Retinal pigment epithelial cell (primary cell): ENCODE data around the gene BAZ1B.

Experiments used
- DNase-seq: peaks from one replicate; pipeline ENCODE4 v3.0.0-alpha.2; 2010; ENCODE audit warnings: low read depth
- H3K4me3 ChIP-seq: 2 replicates; pipeline ENCODE4 v1.5.1; 2011; ENCODE audit warnings: mild to moderate bottlenecking, low read length, control low read depth, moderate library complexity
- CTCF ChIP-seq: conservative IDR thresholded peaks from 2 replicates; pipeline ENCODE4 v1.5.1; 2011; ENCODE audit warnings: low read depth, low read length, control low read depth, inconsistent platforms

BAZ1B gene

DNA sequence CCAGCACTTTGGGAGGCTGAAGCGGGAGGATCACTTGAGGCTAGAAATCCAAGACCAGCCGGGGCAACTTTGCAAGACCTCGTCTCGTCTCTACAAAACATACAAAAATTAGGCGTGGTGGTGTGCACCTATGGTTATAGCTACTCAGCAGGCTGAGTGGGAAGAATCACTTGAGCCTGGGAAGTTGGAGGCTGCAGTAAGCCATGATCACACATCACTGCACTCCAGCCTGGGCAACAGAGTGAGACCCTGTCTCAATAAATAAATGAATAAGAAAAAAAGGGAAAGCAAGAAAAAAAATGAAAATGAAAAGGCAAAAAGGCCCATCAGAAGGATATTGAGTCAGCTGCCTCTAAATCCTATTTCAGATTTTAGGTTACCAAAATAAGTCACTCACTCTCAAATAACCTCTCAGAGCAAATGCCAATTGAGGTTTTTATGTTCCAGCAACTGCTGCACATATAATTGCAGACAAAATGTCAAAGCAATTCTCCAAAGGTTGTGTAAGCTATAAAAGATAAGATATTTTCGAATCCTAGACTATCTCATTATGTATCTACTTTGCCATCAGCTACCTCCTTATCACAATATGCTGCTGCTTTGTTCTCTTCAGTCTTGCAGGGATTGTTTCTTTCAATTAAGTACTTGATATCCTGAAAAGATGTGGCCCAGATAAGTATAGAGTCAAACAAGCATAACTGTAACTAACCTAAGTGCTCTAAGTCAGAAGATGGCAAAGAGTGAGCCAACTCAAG lies 4.7 kb downstream of the BAZ1B start:
- no peak for TF ChIP-seq CTCF
- H3K4me3 ChIP-seq, result no peak overlapping the region
- DNase-seq, result no peak

DNA sequence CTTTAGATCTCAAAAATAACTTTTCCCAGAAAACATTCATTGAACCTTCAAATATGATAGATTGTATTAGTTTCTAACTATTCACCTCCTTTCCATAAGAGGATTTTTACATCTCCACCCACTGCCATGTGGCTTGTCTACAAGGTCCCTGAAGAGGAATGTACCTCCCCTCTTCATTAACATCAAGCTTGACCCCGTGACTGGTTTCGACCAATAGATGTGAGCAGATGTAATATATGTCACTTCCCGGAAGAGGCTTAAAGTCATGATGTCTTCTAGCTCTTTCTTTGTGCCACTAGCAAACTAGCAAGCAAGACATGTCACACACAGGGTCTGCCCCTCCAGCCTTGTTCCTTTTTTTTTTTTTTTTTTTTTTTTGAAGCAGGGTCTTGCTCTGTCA lies 6.9 kb downstream of the BAZ1B start:
- DNase-seq, result no peak
- TF ChIP-seq CTCF, result no peak

DNA sequence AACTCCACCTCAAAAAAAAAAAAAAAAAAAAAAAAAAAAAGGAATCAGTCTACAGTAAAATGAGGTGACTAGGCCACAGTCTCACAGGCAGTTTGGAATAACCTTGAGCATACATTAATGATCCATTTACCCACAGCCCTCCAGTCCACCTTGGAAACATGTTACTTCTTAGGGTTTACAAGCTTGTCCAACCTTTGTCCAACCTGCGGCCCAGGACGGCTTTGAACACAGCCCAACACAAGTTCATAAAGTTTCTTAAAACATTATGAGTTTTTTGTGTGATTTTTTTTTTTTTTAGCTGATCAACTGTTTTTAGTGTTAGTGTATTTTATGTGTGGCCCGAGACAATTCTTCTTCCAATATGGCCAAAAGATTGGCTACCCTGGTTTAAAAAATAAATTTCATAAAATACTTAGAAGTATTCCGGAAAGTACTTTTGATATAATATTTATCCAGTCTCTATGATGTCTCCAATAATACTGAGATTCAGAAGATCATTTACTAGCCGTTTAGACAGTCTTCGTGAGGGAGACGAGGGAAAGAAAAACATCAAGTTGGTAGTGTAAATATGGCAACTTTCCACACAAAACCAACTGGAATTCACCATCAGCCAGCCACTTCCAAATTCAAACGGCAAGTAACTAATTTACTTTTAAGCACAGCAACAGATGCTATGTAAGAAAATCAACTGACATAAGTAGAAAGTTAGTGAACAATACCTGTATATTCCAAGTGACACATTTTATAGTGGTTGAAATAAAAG lies 9.9 kb downstream of the BAZ1B start:
- TF ChIP-seq CTCF, result no peak
- no peak overlapping the region for H3K4me3 ChIP-seq
- no peak for DNase-seq

More for the DNA sequence above, 6.9 kb downstream of the BAZ1B start:
- no peak overlapping the region for H3K4me3 ChIP-seq

GRCh38 chr7:73509463-73509862 lies 12.6 kb downstream of the BAZ1B start:
- TF ChIP-seq CTCF, result no peak
- H3K4me3 ChIP-seq, result no peak overlapping the region
- DNase-seq, result no peak

GRCh38 chr7:73507556-73507955 lies 14.5 kb downstream of the BAZ1B start:
- H3K4me3 ChIP-seq, result no peak overlapping the region
- no peak for DNase-seq
- TF ChIP-seq CTCF, result no peak

- no peak overlapping the region for H3K4me3 ChIP-seq
- no peak for TF ChIP-seq CTCF
Measured at GRCh38 chr7:73504920-73505319, 17.2 kb downstream of the BAZ1B start.

DNA sequence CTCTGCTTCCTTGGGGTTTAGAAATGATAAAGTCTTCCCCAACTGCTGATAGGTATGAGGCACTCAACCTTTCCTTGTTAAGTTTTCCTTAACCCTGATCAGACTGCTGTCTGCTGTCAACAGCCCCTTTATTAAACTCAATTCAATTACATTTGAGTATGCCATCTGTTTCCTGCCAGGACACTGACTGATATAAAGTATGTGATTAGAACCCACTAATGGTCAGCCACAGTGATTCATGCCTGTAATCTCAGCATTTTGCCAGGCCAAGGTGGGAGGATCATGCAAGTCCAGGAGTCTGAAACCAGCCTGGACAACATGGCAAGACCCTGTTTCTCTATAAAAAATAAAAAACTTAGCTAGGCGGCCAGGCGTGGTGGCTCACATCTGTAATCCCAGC lies 18.1 kb downstream of the BAZ1B start:
- DNase-seq, result no peak
- no peak for TF ChIP-seq CTCF

More at GRCh38 chr7:73504920-73505319, 17.2 kb downstream of the BAZ1B start:
- DNase-seq, result no peak

More for the DNA sequence above, 18.1 kb downstream of the BAZ1B start:
- no peak overlapping the region for H3K4me3 ChIP-seq
